Fibroblast of the aortic adventitia (primary cell): ENCODE measurements around the gene HNRNPL. TPM values are rescaled to one million over a fixed set of nuclear protein-coding genes. Genes with fewer than 3 reads are reported as not detected.
A peak's percentile ranks its signal among the peaks of the same experiment; 100 is the strongest.
"Not testable (repeated sequence)": the region's sequence is repeated elsewhere in the genome, so short reads cannot be mapped to it uniquely, and the experiment has no call there.

Source experiments
- DNase-seq: peaks from one replicate; pipeline ENCODE4 v3.0.0-alpha.2; 2010; ENCODE audit warnings: low read depth
- H3K4me3 ChIP-seq: 2 replicates; pipeline ENCODE4 v1.5.1; 2011; ENCODE audit warnings: low read depth, mild to moderate bottlenecking, control low read depth, low read length, moderate library complexity
- CTCF ChIP-seq: IDR thresholded peaks from 2 replicates; pipeline ENCODE4 v1.5.1; 2011; ENCODE audit warnings: mild to moderate bottlenecking, low read length, control low read depth, inconsistent platforms; ENCODE audit not compliant: insufficient read depth
- small RNA-seq: library from RNA; depleted of rRNA; stranded (forward); fragments of <200 nt; gene quantifications from one replicate; pipeline ENCODE3, GENCODE V24; 2012
- total RNA-seq: library from RNA; depleted of rRNA; stranded (reverse); fragments of >200 nt; gene quantifications from 2 replicates; pipeline ENCODE4 v1.2.3, GENCODE V29; 2012; ENCODE audit warnings: low replicate concordance

HNRNPL gene
- total RNA-seq, 1 donor = 254 TPM

GRCh38 chr19:38793177-38793576 is 56.6 kb downstream of the HNRNPL start:
- peak; percentile 61 for DNase-seq
- H3K4me3 ChIP-seq = no peak overlapping the region
- no peak for TF ChIP-seq CTCF

DNA sequence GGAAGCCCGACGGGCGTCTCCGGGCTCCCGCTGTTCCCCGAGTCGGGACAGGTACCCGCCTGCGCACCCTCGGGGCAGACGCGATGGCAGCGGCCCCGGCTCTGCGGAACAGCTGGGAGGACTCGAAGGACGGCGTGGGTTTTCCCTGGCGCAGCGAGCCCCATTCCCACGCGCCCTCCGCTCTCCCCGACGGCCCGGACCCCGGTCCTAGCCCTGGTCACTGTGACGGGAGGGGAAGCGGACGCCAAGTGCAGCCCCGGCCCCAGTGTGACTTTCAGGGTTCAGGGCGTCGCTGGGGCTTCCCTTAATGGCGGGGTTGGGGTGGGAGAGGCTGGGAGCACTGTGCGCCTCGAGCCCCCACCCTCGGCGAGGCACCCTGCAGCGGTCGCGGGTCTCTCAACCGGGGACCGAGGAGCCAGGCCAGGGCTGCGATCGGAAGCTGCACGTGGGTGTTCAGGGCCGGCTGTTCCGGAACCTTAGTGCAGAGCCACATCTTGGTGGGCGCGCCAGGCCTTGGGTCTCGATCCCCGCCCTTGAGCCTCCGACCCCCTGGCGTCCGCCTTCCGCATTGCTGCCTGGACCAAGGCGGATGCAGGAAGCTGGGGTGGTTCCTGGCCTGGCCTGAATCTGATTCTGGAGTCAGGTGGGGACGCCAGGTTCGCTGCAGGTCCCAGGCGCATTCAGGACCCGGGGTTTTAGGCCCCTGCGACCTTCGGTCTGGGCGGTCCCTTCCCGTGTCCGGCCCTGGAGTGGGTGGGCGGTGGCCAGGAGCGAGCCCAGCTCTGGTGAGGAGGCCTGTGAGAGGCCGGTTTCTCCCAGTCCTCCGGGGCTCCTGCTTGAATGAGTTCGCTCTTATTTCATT is 57.3 kb downstream of the HNRNPL start:
- no peak overlapping the region for H3K4me3 ChIP-seq
- no peak for DNase-seq
- TF ChIP-seq CTCF = peak; percentile 48

GRCh38 chr19:38791451-38792064 is 58.2 kb downstream of the HNRNPL start:
- H3K4me3 ChIP-seq, DNase-seq: not testable (repeated sequence)

DNA sequence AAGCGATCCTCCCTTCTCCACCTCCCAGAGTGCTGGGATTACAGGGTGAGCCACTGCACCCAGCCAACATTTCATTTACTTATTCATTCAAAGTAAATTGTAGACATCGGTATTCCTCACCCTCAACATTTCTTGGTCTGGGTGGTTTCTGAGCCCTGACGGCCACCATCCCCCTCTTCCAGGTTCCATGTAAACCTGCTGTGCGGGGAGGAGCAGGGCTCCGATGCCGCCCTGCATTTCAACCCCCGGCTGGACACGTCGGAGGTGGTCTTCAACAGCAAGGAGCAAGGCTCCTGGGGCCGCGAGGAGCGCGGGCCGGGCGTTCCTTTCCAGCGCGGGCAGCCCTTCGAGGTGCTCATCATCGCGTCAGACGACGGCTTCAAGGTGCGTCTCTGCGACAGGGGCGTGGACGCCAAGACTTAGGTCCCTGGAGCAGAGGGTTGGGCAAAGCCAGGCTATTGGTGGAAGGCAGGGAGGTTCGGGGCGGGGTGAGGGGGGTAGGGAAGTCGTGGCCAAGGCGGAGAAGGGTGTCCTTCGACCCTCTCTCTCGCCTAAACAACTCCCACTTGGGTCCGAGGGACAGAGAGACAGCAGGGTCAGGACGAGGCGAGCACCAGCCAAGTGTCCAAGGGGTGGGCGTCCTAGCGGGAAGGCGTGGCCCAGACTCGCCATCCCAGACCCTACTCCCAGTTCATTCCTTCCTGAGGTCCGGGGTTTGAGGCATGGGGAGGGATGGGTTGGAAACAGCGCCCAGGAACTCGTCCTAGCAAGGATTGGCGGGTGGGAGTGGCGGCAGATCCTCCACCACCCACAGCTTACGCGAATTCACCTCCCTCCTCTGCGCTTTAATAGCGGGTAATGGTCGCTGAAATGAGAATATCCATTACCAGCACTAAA is 59.0 kb downstream of the HNRNPL start:
- not testable (repeated sequence) for DNase-seq, H3K4me3 ChIP-seq

DNA sequence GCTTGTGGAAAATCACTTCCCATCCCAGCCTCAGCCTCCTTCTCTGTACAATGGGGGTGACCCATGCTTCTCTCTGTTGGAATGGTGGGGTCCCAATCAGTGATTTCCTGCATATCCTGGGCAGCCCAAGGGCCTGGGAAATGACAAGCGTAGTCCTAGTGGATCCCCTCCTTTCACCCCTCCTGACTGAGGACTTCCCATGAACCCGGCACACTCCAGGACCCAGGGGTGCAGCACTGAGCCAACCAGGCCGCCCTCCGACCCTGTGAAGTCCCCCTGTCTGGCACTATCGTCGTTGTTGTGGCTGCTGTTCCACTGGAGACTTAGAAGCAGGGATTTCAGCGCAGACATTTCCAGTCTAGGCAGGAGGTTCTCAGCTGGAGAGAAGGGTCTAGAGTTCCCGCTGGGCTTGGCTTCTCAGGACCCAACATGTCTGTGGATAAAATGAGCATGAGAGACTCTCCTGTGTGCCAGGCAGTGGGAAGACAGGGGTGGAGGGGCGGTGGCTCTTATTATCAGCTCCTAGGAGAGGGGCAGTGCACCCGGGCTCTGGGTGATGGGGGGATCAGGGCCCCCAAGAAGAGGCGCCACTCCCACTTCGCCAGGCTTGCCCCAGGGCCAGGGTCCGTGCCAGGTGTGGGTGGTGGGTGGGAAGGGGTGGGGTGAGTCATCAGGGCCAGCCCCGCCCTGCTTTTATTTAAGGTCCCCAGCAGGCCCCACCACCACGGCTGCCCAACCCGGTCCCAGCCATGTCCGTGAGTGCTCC is 61.1 kb downstream of the HNRNPL start, which contains the start of gene LGALS7B:
LGALS7B (plus strand) TSS at position 723 of the 766 bp plus-strand sequence; CDS start at position 750, 27 bp downstream.
- no peak within 1 kb of the TSS for H3K4me3 ChIP-seq
- no peak for TF ChIP-seq CTCF
- no peak for DNase-seq

DNA sequence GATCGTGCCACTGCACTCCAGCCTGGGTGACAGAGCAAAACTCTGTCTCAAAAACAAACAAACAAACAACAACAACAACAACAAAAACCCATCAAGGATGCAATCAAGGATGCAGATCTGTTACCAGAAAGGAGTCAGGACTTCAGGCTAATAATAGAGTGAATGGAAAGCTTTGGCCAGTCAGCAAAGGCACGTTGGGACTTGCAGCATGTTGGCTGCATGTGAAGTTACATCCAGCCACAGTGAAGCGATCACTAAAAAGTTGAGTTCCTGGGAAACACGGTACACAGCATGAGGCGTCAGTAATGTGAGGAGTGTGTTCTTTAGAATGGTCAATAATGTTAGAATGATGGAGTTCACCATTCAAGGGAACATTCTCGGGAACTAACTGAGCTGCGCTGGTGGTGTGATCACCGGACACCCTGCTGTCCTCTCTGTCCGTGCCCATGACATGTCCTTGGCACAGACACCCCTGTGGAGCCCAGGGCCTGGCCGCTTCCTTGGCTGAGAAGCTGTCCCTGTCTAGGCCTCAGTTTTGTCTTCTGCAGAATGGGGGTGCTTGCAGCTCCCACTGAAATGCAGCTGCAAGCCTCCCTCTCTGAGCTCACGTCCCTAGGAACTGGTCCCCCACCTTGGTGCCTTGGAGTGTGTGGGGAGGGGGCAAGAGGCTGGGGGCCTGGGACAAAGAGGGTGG is 63.1 kb downstream of the HNRNPL start:
- no peak for TF ChIP-seq CTCF
- DNase-seq = no peak
- no peak overlapping the region for H3K4me3 ChIP-seq

Small RNA genes lying within 50 kb of the gene (small RNA-seq; reads per million reads assigned to genes)
- gene RNU6-140P = not detected

Other genes starting within 250 kb of the HNRNPL start
- 0.57 TPM in 1 of 2 replicates, not detected in the other for gene MAP4K1, start 232.0 kb downstream of the HNRNPL start, total RNA-seq
- gene EIF3K, start 230.8 kb downstream of the HNRNPL start, total RNA-seq = 268 and 491 TPM in 2 replicates
- 20.1 and 280 TPM in 2 replicates for gene ACTN4, start 202.3 kb downstream of the HNRNPL start, total RNA-seq
- 0.18 TPM in 1 of 2 replicates, not detected in the other for gene CAPN12, start 105.5 kb downstream of the HNRNPL start, total RNA-seq
- 0.72 TPM in 1 of 2 replicates, not detected in the other for gene LGALS7, start 76.5 kb downstream of the HNRNPL start, total RNA-seq
- not detected in 2 replicates for gene LGALS7B, start 60.8 kb downstream of the HNRNPL start, total RNA-seq
- gene LGALS4, start 37.0 kb downstream of the HNRNPL start, total RNA-seq = 0.82 TPM in 1 of 2 replicates, not detected in the other
- gene ECH1, start 18.2 kb downstream of the HNRNPL start, total RNA-seq = 22.0 and 27.1 TPM in 2 replicates
- gene RINL, start 28.3 kb upstream of the HNRNPL start, total RNA-seq = 0.81 and 1.3 TPM in 2 replicates
- 44.9 and 53.8 TPM in 2 replicates for gene SIRT2, start 49.6 kb upstream of the HNRNPL start, total RNA-seq
- 8.0 and 11.0 TPM in 2 replicates for gene NFKBIB, start 50.0 kb upstream of the HNRNPL start, total RNA-seq
- not detected in 2 replicates for gene CCER2, start 62.2 kb upstream of the HNRNPL start, total RNA-seq
- 15.0 and 15.5 TPM in 2 replicates for gene SARS2, start 80.8 kb upstream of the HNRNPL start, total RNA-seq
- 11.6 and 20.2 TPM in 2 replicates for gene MRPS12, start 81.0 kb upstream of the HNRNPL start, total RNA-seq
- 22.9 and 56.3 TPM in 2 replicates for gene FBXO17, start 125.8 kb upstream of the HNRNPL start, total RNA-seq
- gene FBXO27, start 182.6 kb upstream of the HNRNPL start, total RNA-seq = 7.2 and 17.8 TPM in 2 replicates
- 0.45 TPM in 1 of 2 replicates, not detected in the other for gene ACP7, start 234.4 kb upstream of the HNRNPL start, total RNA-seq